H9 (cell line): ENCODE measurements around the gene WIPI1. TPM values are rescaled to one million over a fixed set of nuclear protein-coding genes. Genes with fewer than 3 reads are reported as not detected.
A peak's percentile ranks its signal among the peaks of the same experiment; 100 is the strongest.

Experiments used
- DNase-seq: peaks from one replicate; pipeline ENCODE4 v3.0.0-alpha.2; 2017
- H2AFZ ChIP-seq: one replicate; pipeline ENCODE4 v1.6.1; 2013; ENCODE audit warnings: mild to moderate bottlenecking, low read length, control low read depth, moderate library complexity
- H2AK5ac ChIP-seq: 2 replicates; pipeline ENCODE4 v1.6.1; 2013; ENCODE audit warnings: low read length, control low read depth, mixed read lengths; ENCODE audit not compliant: insufficient read length
- H2BK120ac ChIP-seq: one replicate; pipeline ENCODE4 v1.6.1; 2013; ENCODE audit warnings: low read depth, mild to moderate bottlenecking, low read length, control low read depth, inconsistent platforms; ENCODE audit not compliant: poor library complexity, severe bottlenecking
- H2BK12ac ChIP-seq: 2 replicates; pipeline ENCODE4 v1.6.1; 2013; ENCODE audit warnings: low read length, control low read depth, mixed read lengths, low read depth; ENCODE audit not compliant: insufficient read length
- H2BK15ac ChIP-seq: 2 replicates; pipeline ENCODE4 v1.6.1; 2013; ENCODE audit warnings: low read depth, low read length, control low read depth
- H2BK20ac ChIP-seq: one replicate; pipeline ENCODE4 v1.6.1; 2013; ENCODE audit warnings: low read depth, mild to moderate bottlenecking, low read length, control low read depth, inconsistent platforms; ENCODE audit not compliant: poor library complexity, severe bottlenecking
- H2BK5ac ChIP-seq: 2 replicates; pipeline ENCODE4 v1.6.1; 2013; ENCODE audit warnings: low read length, control low read depth, mixed read lengths; ENCODE audit not compliant: insufficient read length
- H3K14ac ChIP-seq: 2 replicates; pipeline ENCODE4 v1.6.1; 2013; ENCODE audit warnings: low read length, control low read depth; ENCODE audit not compliant: insufficient read depth
- H3K18ac ChIP-seq: 2 replicates; pipeline ENCODE4 v1.6.1; 2013; ENCODE audit warnings: low read depth, mild to moderate bottlenecking, mixed read lengths, low read length, control low read depth; ENCODE audit not compliant: insufficient read length
- H3K23ac ChIP-seq: 2 replicates; pipeline ENCODE4 v1.6.1; 2013; ENCODE audit warnings: low read length, control low read depth, mixed read lengths, low read depth; ENCODE audit not compliant: insufficient read length
- H3K23me2 ChIP-seq: 2 replicates; pipeline ENCODE4 v1.6.1; 2013; ENCODE audit warnings: low read depth, mild to moderate bottlenecking, mixed read lengths, low read length, control low read depth; ENCODE audit not compliant: insufficient read length, poor library complexity, severe bottlenecking
- H3K27ac ChIP-seq: 2 replicates; pipeline ENCODE4 v1.5.1; 2013; ENCODE audit warnings: low read length, control low read depth, mixed read lengths, low read depth; ENCODE audit not compliant: insufficient read length
- H3K27me3 ChIP-seq: 2 replicates; pipeline ENCODE4 v1.6.1; 2013; ENCODE audit warnings: low read length, control low read depth, inconsistent platforms; ENCODE audit not compliant: insufficient read depth
- H3K4ac ChIP-seq: 2 replicates; pipeline ENCODE4 v1.6.1; 2013; ENCODE audit warnings: low read depth, mild to moderate bottlenecking, control low read depth, inconsistent platforms, low read length, moderate library complexity
- H3K4me1 ChIP-seq: 2 replicates; pipeline ENCODE4 v1.6.1; 2013; ENCODE audit warnings: low read length, control low read depth, inconsistent platforms; ENCODE audit not compliant: insufficient read depth
- H3K4me2 ChIP-seq: 2 replicates; pipeline ENCODE4 v1.6.1; 2013; ENCODE audit warnings: low read length, control low read depth, mixed read lengths; ENCODE audit not compliant: insufficient read length, insufficient read depth
- H3K56ac ChIP-seq: 2 replicates; pipeline ENCODE4 v1.6.1; 2013; ENCODE audit warnings: low read depth, mild to moderate bottlenecking, mixed read lengths, low read length, control low read depth; ENCODE audit not compliant: insufficient read length
- H3K79me1 ChIP-seq: 2 replicates; pipeline ENCODE4 v1.6.1; 2013; ENCODE audit warnings: low read depth, mild to moderate bottlenecking, moderate library complexity, low read length, control low read depth, inconsistent platforms; ENCODE audit not compliant: insufficient read depth, poor library complexity, severe bottlenecking
- H3K79me2 ChIP-seq: 2 replicates; pipeline ENCODE4 v1.6.1; 2013; ENCODE audit warnings: low read length, control low read depth, inconsistent platforms; ENCODE audit not compliant: insufficient read depth
- H3K9ac ChIP-seq: 2 replicates; pipeline ENCODE4 v1.6.1; 2013; ENCODE audit warnings: low read length, control low read depth, mixed read lengths; ENCODE audit not compliant: insufficient read length; ENCODE audit errors: extremely low read depth
- H3K9me3 ChIP-seq: one replicate; pipeline ENCODE4 v1.6.1; 2013; ENCODE audit warnings: low read depth, low read length, inconsistent platforms; ENCODE audit not compliant: control insufficient read depth
- H3T11ph ChIP-seq: one replicate; pipeline ENCODE4 v1.6.1; 2013; ENCODE audit warnings: mild to moderate bottlenecking, low read length, control low read depth, inconsistent platforms
- H4K20me1 ChIP-seq: one replicate; pipeline ENCODE4 v1.6.1; 2013; ENCODE audit not compliant: control insufficient read depth, insufficient read length, insufficient read depth
- H4K5ac ChIP-seq: 2 replicates; pipeline ENCODE4 v1.6.1; 2013; ENCODE audit warnings: low read depth, mild to moderate bottlenecking, mixed read lengths, low read length, control low read depth; ENCODE audit not compliant: insufficient read length
- H4K8ac ChIP-seq: replicated peaks from 2 replicates; pipeline ENCODE4 v1.6.1; 2013; ENCODE audit warnings: low read length, control low read depth, mixed read lengths, low read depth; ENCODE audit not compliant: insufficient read length
- H4K91ac ChIP-seq: 2 replicates; pipeline ENCODE4 v1.6.1; 2013; ENCODE audit warnings: low read depth, mild to moderate bottlenecking, moderate library complexity, mixed read lengths, low read length, control low read depth; ENCODE audit not compliant: insufficient read length
- H3K27ac Mint-ChIP-seq, 3 experiments: 2 replicates in 2 of 3; 3 replicates in 1 of 3; pipeline ENCODE4 v1.8.0; 2020 to 2021; ENCODE audit warnings: mixed read lengths in 3 of 3, mild to moderate bottlenecking in 1 of 3, moderate library complexity in 1 of 3
- H3K27me3 Mint-ChIP-seq: 2 replicates; pipeline ENCODE4 v1.8.0; 2021; ENCODE audit warnings: low read depth, mild to moderate bottlenecking, moderate library complexity, mixed read lengths
- H3K36me3 Mint-ChIP-seq, 3 experiments: 2 replicates in 2 of 3; 3 replicates in 1 of 3; pipeline ENCODE4 v1.8.0; 2020 to 2021; ENCODE audit warnings: low read depth in 3 of 3, mixed read lengths in 3 of 3; ENCODE audit not compliant: insufficient read depth in 1 of 3
- H3K4me1 Mint-ChIP-seq, 2 experiments: 2 replicates each; pipeline ENCODE4 v1.8.0; 2020; ENCODE audit warnings: mixed read lengths in 2 of 2
- H3K4me3 Mint-ChIP-seq, 2 experiments: 2 replicates in 1 of 2; 3 replicates in 1 of 2; pipeline ENCODE4 v1.8.0; 2020 to 2021; ENCODE audit warnings: mild to moderate bottlenecking in 2 of 2, mixed read lengths in 2 of 2, moderate library complexity in 1 of 2
- H3K9me3 Mint-ChIP-seq, 2 experiments: 2 replicates in 1 of 2; 3 replicates in 1 of 2; pipeline ENCODE4 v1.8.0; 2020; ENCODE audit warnings: mild to moderate bottlenecking in 2 of 2, mixed read lengths in 2 of 2, moderate library complexity in 1 of 2
- CTCF ChIP-seq: fragments of 200-600 bp; sonication (generic); conservative IDR thresholded peaks from 3 replicates; pipeline ENCODE4 v1.8.0; 2021; ENCODE audit warnings: antibody characterized with exemption, mild to moderate bottlenecking
- WGBS: extraction: QIAGEN DNeasy Blood & Tissue Kit; methylation state at CpG from one replicate; pipeline ENCODE4 v1.1.7; 2013; ENCODE audit warnings: missing lambda C conversion rate, low lambda C conversion rate, mixed read lengths; ENCODE audit not compliant: insufficient read length; ENCODE audit errors: extremely low coverage; 5-methylcytosine and 5-hydroxymethylcytosine counted together
- total RNA-seq: library from RNA; stranded (reverse); gene quantifications from 2 replicates; pipeline ENCODE4 v1.2.1, GENCODE V29; 2021

WIPI1 gene
- total RNA-seq, 1 experiment from 2014 or later, result 15.4 TPM

DNA sequence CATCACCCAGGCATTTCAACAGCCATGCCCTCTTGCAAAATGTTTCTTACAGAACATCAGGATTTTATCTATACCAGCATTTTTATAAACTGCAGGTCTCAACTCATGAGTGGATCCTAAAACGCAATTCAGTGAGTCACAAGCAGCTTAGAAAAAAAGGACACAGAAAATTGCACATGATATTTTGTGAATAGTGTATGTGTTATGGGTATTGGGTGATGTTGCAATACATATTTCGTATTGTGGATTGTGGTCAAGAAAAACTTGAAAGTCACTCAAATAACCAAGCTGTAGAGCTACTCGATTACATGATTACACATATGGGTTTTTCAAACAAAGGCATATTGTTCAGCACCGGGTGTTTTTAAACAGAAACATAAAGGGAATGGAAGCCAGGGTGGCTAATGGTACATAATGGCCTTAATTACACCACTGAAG is 1.4 kb downstream of the WIPI1 start:
- H2BK12ac ChIP-seq, result no peak overlapping the region
- H4K91ac ChIP-seq, result no peak overlapping the region
- no peak for DNase-seq
- H3K4me1 Mint-ChIP-seq, result peaks cover 25 to 26% of the 10 kb centered on the region in 2 experiments
- no peaks in the 10 kb centered on the region for H4K20me1 ChIP-seq
- H3K4me2 ChIP-seq, result peak overlapping the region; percentile 74
- no peaks in the 10 kb centered on the region for H3K79me1 ChIP-seq
- H4K8ac ChIP-seq, result no peak overlapping the region
- H2BK20ac ChIP-seq, result no peak overlapping the region
- peaks cover 3% of the 10 kb centered on the region; the same call in 1 of the 2 replicates for H3K27me3 Mint-ChIP-seq
- no peaks in the 10 kb centered on the region for H3K9me3 Mint-ChIP-seq
- peak overlapping the region; percentile 42 for H3K9ac ChIP-seq
- H3K27me3 ChIP-seq, result no peaks in the 10 kb centered on the region
- no peaks in the 10 kb centered on the region for H3K9me3 ChIP-seq
- no peak overlapping the region for H3K4ac ChIP-seq
- H4K5ac ChIP-seq, result no peak overlapping the region
- no peak overlapping the region for H2BK120ac ChIP-seq
- no peak overlapping the region for H2BK5ac ChIP-seq
- peaks cover 3% of the 10 kb centered on the region for H3K23me2 ChIP-seq
- no peak overlapping the region for H3T11ph ChIP-seq
- H3K23ac ChIP-seq, result no peak overlapping the region
- H3K4me1 ChIP-seq, result peaks cover 2% of the 10 kb centered on the region; the same call in 1 of the 2 replicates
- no peak overlapping the region for H3K56ac ChIP-seq
- no peak overlapping the region for H2AFZ ChIP-seq
- H3K27ac ChIP-seq, result no peak overlapping the region
- H3K36me3 Mint-ChIP-seq, result peaks cover 0 to 5% (median 4%) of the 10 kb centered on the region in 3 experiments; a peak in 4 of 7 replicates
- no peaks in the 10 kb centered on the region for H3K79me2 ChIP-seq
- 100% methylated on average over 1 of the region's 4 CpGs for WGBS
- peak overlapping the region; percentile 94 to 99 for H3K4me3 Mint-ChIP-seq
- H3K18ac ChIP-seq, result no peak overlapping the region
- H2AK5ac ChIP-seq, result no peak overlapping the region
- no peak for TF ChIP-seq CTCF
- no peak overlapping the region for H3K14ac ChIP-seq
- H2BK15ac ChIP-seq, result no peak overlapping the region
- peak overlapping the region in 1 of 3 experiments; percentile 98; a peak in 1 of 7 replicates for H3K27ac Mint-ChIP-seq
